Lower leg skin (tissue), 3 donors: Measurements from ENCODE around the gene SLTM.

Experiments used
- CTCF ChIP-seq, 3 donors: fragments of 450-650 bp; IDR thresholded peaks; one replicate each; pipeline ENCODE4 v1.5.1; 2016; ENCODE audit warnings: antibody characterized with exemption in 3 of 3, mild to moderate bottlenecking in 3 of 3, moderate library complexity in 2 of 3
- POLR2A ChIP-seq, 2 donors: fragments of 450-650 bp; IDR thresholded peaks; one replicate each; pipeline ENCODE4 v1.6.1; 2016 to 2017; ENCODE audit warnings: antibody characterized with exemption in 2 of 2, mild to moderate bottlenecking in 1 of 2, moderate library complexity in 1 of 2

- TF ChIP-seq CTCF (IDR thresholded peaks at IDR 0.05) = no peak
- no peak for TF ChIP-seq POLR2A (IDR thresholded peaks at IDR 0.05)
These were observed 24.7 kb downstream of the SLTM start for GRCh38 chr15:58908550-58909309.
